Lower lobe of right lung (tissue), 2 donors: ENCODE results near the gene IDS. TPM values are rescaled to one million over a fixed set of nuclear protein-coding genes. Genes with fewer than 3 reads are reported as not detected.
"Not testable (repeated sequence)": the region's sequence is repeated elsewhere in the genome, so short reads cannot be mapped to it uniquely, and the experiment has no call there.

Experiments used
- ATAC-seq, 2 donors: fragments of 200-7000 bp; cut with Tn5 transposase; one replicate each; pipeline ENCODE4 v1.9.1; 2020 to 2022; ENCODE audit warnings: mild to moderate bottlenecking in 2 of 2, moderate library complexity in 2 of 2
- DNase-seq: peaks from one replicate; pipeline ENCODE4 v3.0.0-alpha.2; 2020
- H3K27ac ChIP-seq: fragments of 200-600 bp; one replicate; pipeline ENCODE4 v1.8.0; 2022
- H3K27me3 ChIP-seq: fragments of 200-600 bp; one replicate; pipeline ENCODE4 v1.8.0; 2022; ENCODE audit warnings: low read depth
- H3K36me3 ChIP-seq: fragments of 200-600 bp; one replicate; pipeline ENCODE4 v1.8.0; 2022; ENCODE audit warnings: mild to moderate bottlenecking
- H3K4me1 ChIP-seq: fragments of 200-600 bp; one replicate; pipeline ENCODE4 v1.8.0; 2022
- H3K4me3 ChIP-seq: fragments of 200-600 bp; one replicate; pipeline ENCODE4 v1.8.0; 2022; ENCODE audit warnings: mild to moderate bottlenecking
- H3K9me3 ChIP-seq: fragments of 200-600 bp; one replicate; pipeline ENCODE4 v1.8.0; 2022
- intact Hi-C: fragments of 100-400 bp; cut with DNase I; formaldehyde crosslinking; loops from one replicate; pipeline ENCODE4 v1.11.0; 2022
- total RNA-seq: library from RNA; stranded (reverse); fragmentation: NEBNext Ultra II Directional; extraction: Animal tissue kit (Norgen Biotek cat#: 25700); gene quantifications from one replicate; pipeline ENCODE4 v1.2.1, GENCODE V29; 2021
- TF ChIP-seq, protein P1 (sequence below): fragments of 200-600 bp; IDR thresholded peaks from one replicate; pipeline ENCODE4 v1.8.0; 2022; ENCODE audit warnings: antibody characterized with exemption, mild to moderate bottlenecking
- donor health status: DM: no; HTN: yes; CAD: no; lungs with severe emphysema.

IDS gene
- total RNA-seq, 1 donor from 2014 or later: 88.6 TPM

DNA sequence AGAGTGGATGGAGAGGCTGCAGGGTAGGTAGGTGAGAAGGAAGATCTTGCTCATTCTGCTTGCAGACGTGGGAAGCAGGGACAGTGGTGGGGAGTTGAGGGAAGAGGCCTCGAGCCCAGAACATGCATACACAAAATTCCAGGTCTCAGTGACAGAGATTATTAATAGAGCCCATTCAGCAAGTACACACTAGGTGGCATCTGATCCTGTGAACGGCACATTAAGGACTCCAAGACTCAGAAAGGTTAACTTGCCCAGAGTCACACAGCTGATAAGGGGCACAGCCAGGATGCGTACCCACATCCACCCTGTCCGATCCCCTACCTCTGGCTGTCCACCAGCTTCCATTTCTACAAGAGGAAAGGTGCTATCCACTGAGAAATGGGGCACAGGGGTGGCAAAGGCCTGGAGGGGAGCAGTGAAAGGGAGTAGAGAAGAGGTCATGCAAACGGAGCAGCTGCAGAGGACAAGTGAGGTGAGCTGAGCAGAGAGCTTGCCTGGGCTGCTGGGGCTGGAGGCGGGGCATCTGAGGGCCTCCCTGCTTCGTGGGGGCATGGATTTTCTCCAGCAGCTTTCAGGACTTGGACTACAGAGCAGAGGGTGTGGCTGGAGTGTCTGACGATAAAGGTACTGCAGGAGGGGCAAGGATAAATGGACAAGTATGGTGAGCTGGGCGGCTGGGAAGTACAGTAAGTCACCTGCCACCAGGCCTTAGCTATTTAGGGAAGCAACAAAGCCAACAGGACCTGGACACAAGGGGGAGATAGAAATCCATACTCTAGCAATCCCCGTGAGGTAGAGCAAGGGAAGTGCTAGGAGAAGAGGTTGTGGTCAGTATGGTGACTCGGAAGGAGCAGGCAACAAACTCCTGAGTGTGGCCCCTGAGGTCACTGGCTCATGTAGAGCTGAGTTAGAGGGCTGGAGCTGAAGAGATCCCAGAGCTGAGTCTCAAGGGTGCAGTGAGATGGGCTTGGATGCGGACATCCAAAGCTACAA, 11.2 kb downstream of the IDS start:
- H3K9me3 ChIP-seq: no peaks in the 10 kb centered on the region
- TF ChIP-seq, protein P1, sequence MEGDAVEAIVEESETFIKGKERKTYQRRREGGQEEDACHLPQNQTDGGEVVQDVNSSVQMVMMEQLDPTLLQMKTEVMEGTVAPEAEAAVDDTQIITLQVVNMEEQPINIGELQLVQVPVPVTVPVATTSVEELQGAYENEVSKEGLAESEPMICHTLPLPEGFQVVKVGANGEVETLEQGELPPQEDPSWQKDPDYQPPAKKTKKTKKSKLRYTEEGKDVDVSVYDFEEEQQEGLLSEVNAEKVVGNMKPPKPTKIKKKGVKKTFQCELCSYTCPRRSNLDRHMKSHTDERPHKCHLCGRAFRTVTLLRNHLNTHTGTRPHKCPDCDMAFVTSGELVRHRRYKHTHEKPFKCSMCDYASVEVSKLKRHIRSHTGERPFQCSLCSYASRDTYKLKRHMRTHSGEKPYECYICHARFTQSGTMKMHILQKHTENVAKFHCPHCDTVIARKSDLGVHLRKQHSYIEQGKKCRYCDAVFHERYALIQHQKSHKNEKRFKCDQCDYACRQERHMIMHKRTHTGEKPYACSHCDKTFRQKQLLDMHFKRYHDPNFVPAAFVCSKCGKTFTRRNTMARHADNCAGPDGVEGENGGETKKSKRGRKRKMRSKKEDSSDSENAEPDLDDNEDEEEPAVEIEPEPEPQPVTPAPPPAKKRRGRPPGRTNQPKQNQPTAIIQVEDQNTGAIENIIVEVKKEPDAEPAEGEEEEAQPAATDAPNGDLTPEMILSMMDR: no peak
- DNase-seq (no peak), ATAC-seq (peak; percentile 47 to 59)
- no peaks in the 10 kb centered on the region for H3K27me3 ChIP-seq
- intact Hi-C loops: no loop called here
- no peaks in the 10 kb centered on the region for H3K4me1 ChIP-seq
- H3K4me3 ChIP-seq: no peak overlapping the region
- peaks cover 89% of the 10 kb centered on the region for H3K36me3 ChIP-seq
- no peak overlapping the region for H3K27ac ChIP-seq

DNA sequence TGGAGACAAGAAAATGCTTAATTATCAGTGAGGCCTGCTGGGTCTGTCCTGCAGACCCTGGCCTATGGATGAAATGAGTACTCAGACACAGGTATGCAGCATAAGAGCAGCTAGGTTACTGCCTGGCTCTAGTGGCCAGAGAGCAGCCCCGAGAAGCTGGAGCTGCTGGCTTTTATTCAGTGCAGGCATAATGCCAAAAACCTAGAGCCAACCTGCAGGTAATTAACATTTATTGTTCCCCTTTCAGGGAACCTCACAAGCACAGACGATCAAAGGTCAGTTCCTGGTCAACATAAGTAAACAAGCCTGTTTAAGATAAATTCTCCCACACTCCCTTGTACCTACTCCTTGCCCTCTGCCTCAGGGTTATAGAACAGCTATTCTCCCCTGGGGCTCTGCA, 13.3 kb downstream of the IDS start:
- no peak for ATAC-seq
- H3K27me3 ChIP-seq: no peaks in the 10 kb centered on the region
- H3K9me3 ChIP-seq: no peaks in the 10 kb centered on the region
- TF ChIP-seq, protein P1: no peak
- no peak overlapping the region for H3K27ac ChIP-seq
- no peaks in the 10 kb centered on the region for H3K4me1 ChIP-seq
- no peak for DNase-seq
- H3K4me3 ChIP-seq: no peak overlapping the region
- H3K36me3 ChIP-seq: peaks cover 79% of the 10 kb centered on the region
- intact Hi-C loops: no loop called here

DNA sequence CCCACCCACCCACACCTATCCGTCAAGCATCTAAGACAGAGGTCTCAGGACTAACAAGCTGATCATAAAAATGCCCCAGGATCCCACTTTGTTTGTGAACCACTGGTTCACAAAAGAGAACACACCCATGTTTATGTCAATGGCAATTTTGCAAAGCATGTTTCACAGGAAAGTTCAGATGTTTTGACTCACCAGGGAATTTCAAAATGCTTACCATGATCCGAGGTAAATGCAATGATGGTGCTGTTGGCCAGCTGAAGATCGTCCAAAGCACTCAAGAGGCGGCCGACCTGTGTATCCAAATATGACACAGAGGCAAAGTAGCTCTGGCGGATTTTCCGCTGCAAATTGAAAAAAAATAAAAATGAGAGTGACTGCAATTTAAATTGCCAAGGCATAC, 15.0 kb downstream of the IDS start:
- intact Hi-C loops: no loop called here
- H3K4me1 ChIP-seq: no peaks in the 10 kb centered on the region
- no peak for DNase-seq
- TF ChIP-seq, protein P1: no peak
- H3K27ac ChIP-seq: no peak overlapping the region
- H3K36me3 ChIP-seq: peaks cover 79% of the 10 kb centered on the region
- no peak overlapping the region for H3K4me3 ChIP-seq
- no peaks in the 10 kb centered on the region for H3K27me3 ChIP-seq
- no peak for ATAC-seq
- H3K9me3 ChIP-seq: no peaks in the 10 kb centered on the region

DNA sequence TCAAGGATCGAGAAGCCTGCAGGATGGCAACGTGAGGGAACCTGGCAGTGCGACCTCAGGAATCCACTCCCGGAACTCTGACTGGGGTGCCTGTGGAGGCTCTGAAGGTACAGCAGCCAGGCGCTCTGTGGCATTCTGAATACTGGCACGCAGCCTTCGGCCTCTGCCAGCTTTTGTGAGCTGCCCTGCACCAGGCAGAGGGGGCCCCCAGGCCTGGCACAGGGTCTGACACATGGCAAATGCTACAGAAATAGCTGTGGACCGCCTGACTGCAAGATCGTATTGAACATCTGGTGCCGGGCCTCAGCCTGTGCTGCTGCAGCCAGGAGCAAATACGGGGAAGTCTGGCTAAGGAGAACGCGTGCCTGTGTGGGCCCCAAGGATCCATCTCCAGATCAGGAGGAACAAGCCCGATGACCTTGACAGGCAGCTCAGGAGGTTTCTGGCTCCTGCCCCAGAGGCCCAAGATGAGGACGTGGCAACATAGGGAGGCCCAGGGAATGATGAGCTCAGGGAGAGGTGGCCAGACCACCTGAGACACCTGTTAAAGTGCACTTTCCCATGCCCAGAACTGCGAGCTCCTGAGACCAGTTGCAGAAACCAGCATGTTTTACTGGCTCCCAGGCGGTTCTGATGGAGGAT, 16.6 kb downstream of the IDS start:
- H3K4me3 ChIP-seq, H3K9me3 ChIP-seq, ATAC-seq, H3K4me1 ChIP-seq, H3K27ac ChIP-seq, intact Hi-C loops, H3K27me3 ChIP-seq, DNase-seq: not testable (repeated sequence)
- H3K36me3 ChIP-seq: peaks cover 79% of the 10 kb centered on the region

DNA sequence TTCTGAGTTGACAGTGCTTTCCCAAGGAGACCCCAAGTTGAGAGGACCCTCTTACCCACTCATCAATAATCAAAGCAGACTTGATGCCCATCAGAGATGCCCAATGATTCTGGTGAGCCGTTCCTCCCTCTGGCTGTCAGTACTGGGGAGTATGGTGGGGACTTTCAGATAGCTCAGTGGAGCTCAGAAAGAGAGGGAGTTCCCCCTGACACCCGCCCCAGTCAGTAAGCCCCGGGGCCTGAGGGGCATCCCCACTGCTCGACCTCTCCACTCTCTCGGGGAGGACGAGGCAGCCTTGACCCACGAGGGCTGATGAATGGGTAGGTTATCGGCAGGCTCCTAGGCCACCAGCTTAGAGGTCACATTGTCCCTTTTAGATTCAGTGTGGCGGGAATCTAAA, 17.1 kb downstream of the IDS start:
- H3K36me3 ChIP-seq: peaks cover 81% of the 10 kb centered on the region
- ATAC-seq, H3K27ac ChIP-seq, H3K27me3 ChIP-seq, H3K4me1 ChIP-seq, H3K4me3 ChIP-seq, DNase-seq, intact Hi-C loops, H3K9me3 ChIP-seq: not testable (repeated sequence)

DNA sequence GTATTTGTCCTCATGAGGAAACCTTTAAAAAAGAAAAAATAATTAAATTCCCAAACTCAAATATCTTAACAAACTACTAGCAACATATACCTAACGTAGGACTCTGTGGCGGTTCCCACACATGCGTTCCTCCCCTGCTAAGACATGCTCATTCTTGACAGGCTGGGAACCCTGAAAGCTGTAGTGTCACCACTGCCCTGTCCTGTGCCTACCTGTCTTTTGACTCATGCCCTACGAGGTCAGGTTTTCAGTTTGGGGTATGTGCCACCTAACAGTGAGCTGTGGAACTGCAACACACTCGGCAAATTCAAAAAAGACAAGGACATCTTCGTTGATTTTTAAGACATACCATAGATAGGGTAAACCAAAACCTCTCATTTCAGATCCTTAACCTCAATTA, 17.8 kb downstream of the IDS start:
- DNase-seq (no peak), ATAC-seq (peak in 1 of 2 donors; percentile 18)
- Histone ChIP-seq H3K36me3 (peaks cover 84% of the 10 kb centered on the region), H3K27me3 (no peaks in the 10 kb centered on the region), H3K9me3 (no peaks in the 10 kb centered on the region), H3K4me3 (no peak overlapping the region), H3K27ac (no peak overlapping the region), H3K4me1 (no peaks in the 10 kb centered on the region)
- TF ChIP-seq, protein P1: no peak
- intact Hi-C loops: no loop called here
